Dendritic cell treated with granulocyte-macrophage colony-stimulating factor and Interleukin-4, amounts not matched to agents 40 ng/mL and 50 ng/mL, for 4 days (primary cell): Measurements from ENCODE around the gene NEK10.

Source experiments
- H3K27ac Mint-ChIP-seq: one replicate; pipeline ENCODE4 v1.8.0; 2022; ENCODE audit warnings: mild to moderate bottlenecking, mixed read lengths
- H3K27me3 Mint-ChIP-seq: one replicate; pipeline ENCODE4 v1.8.0; 2022; ENCODE audit warnings: mild to moderate bottlenecking, mixed read lengths
- H3K36me3 Mint-ChIP-seq: one replicate; pipeline ENCODE4 v1.8.0; 2022; ENCODE audit warnings: low read depth, mixed read lengths
- H3K4me1 Mint-ChIP-seq: one replicate; pipeline ENCODE4 v1.8.0; 2022; ENCODE audit warnings: low read depth, mixed read lengths
- H3K4me3 Mint-ChIP-seq: one replicate; pipeline ENCODE4 v1.8.0; 2022; ENCODE audit warnings: mild to moderate bottlenecking, moderate library complexity, mixed read lengths
- H3K9me3 Mint-ChIP-seq: one replicate; pipeline ENCODE4 v1.8.0; 2022; ENCODE audit warnings: mixed read lengths
- intact Hi-C: fragments of 100-400 bp; cut with micrococcal nuclease; formaldehyde crosslinking; loops from one replicate; pipeline ENCODE4 v1.15.0; 2022

NEK10 gene

DNA sequence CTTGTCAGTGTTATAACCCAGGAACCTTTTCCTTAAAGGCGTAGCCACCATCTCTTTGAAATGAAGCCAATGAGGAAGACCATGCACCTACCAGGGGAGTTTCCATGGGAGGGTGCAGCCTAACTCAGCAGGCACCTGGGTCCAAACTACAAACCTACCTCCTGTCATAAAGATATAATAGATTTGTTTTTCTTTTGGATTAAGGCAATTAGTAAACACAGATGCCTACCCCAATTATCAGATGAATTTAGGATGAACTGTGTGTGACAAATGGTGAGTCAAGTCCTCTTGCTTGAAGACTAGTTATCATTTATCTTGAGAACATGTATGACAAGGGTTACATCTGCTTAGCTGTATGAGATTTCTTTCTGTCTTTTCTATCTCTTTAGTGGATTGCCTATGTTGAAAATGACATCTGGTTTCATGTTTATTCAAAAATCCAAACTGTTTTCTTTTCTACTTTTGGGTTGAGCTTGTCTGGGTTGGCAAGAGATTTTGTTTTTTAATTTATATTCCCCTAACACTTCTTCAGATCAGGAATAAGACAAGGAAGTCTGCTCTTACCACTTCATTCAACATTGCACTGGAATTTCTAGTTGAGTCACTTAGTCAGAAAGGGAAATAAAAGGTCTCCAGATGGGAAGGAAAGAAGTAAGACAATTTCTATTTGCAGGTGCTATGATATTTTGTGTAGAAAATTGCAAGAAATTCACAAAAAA lies 149.9 kb downstream of the NEK10 start:
- no peaks in the 10 kb centered on the region for H3K4me1 Mint-ChIP-seq
- H3K9me3 Mint-ChIP-seq: peaks cover 9% of the 10 kb centered on the region
- no peaks in the 10 kb centered on the region for H3K27me3 Mint-ChIP-seq
- H3K36me3 Mint-ChIP-seq: no peaks in the 10 kb centered on the region
- intact Hi-C loops: no loop called here
- H3K27ac Mint-ChIP-seq: no peak overlapping the region
- H3K4me3 Mint-ChIP-seq: no peak overlapping the region

DNA sequence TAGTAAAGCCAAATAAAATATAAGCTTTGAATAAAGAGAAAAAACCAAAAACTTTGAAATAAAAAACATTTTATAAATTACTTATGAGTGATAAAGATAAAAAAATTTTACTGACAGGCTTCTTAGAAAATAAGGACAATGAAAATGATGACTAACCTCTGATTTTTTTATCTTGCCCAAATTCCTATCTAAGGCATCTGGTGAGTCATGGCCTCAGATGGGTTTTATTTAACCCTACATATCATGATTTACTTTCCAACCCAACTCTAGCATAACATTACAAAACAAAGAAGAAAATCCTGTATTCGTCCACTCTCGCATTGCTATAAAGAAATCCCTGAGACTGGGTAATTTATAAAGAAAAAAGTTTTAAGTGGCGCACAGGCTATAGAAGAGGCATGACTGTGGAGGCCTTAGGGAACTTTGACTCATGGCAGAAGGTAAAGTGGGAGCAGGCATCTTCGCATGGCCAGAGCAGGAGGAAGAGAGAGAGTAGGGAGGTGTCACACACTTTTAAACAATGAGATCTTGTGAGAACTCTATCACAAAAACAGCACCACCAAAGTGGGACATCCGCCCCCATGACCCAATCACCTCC lies 152.1 kb downstream of the NEK10 start:
- Mint-ChIP-seq H3K27me3 (no peaks in the 10 kb centered on the region), H3K27ac (no peak overlapping the region), H3K9me3 (peaks cover 7% of the 10 kb centered on the region), H3K4me1 (no peaks in the 10 kb centered on the region), H3K4me3 (no peak overlapping the region), H3K36me3 (no peaks in the 10 kb centered on the region)
- intact Hi-C loops: no loop called here

DNA sequence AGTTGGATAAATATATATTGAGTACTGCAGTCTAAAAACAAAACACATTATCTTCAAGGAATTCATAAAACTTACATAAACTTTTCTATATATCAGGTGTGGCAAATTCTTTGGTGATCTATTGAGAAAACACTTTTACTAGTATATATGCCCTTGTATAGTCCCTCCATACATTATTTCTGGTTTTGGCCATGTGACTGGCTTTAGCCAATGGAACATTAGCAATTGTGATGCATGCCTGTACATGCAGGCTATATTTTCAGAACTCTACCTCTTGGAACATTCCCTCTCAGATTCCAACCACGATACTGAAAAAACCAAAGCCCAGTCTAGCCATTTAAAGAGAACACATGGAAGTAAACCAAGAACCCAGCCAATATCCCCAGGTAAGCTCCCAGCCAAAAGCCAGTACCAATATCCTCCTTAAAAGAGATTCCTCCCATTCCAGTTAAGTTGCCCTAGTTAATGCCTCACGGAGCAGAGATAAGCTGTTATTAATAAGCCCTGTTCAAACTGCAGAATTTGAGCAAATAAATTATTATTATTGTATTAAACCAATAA lies 152.8 kb downstream of the NEK10 start:
- Mint-ChIP-seq H3K27ac (no peak overlapping the region), H3K4me1 (no peaks in the 10 kb centered on the region), H3K4me3 (no peak overlapping the region), H3K9me3 (peaks cover 7% of the 10 kb centered on the region), H3K36me3 (no peaks in the 10 kb centered on the region), H3K27me3 (no peaks in the 10 kb centered on the region)
- intact Hi-C loops: no loop called here

DNA sequence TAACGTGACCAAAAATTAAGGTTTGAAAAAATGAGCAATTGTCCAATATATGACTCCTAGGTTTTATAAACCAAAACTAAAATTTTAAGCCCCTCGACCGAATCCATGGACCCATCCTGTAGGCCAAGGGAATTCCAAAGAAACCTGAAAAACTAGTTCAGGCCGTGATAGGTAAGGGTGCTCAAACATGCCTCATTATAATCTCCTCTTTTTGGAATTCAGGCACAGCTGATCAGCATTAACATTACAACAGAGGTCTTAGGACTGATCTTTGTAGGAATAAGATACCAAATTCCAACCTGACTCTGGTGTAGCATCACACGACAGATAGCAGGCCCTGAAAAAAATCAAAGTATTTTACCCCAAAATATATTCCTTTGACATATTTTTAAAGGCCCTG lies 155.7 kb downstream of the NEK10 start:
- H3K4me1 Mint-ChIP-seq: no peaks in the 10 kb centered on the region
- no peak overlapping the region for H3K4me3 Mint-ChIP-seq
- no peaks in the 10 kb centered on the region for H3K27me3 Mint-ChIP-seq
- H3K27ac Mint-ChIP-seq: no peak overlapping the region
- H3K9me3 Mint-ChIP-seq: peaks cover 7% of the 10 kb centered on the region
- no peaks in the 10 kb centered on the region for H3K36me3 Mint-ChIP-seq
- intact Hi-C loops: no loop called here

DNA sequence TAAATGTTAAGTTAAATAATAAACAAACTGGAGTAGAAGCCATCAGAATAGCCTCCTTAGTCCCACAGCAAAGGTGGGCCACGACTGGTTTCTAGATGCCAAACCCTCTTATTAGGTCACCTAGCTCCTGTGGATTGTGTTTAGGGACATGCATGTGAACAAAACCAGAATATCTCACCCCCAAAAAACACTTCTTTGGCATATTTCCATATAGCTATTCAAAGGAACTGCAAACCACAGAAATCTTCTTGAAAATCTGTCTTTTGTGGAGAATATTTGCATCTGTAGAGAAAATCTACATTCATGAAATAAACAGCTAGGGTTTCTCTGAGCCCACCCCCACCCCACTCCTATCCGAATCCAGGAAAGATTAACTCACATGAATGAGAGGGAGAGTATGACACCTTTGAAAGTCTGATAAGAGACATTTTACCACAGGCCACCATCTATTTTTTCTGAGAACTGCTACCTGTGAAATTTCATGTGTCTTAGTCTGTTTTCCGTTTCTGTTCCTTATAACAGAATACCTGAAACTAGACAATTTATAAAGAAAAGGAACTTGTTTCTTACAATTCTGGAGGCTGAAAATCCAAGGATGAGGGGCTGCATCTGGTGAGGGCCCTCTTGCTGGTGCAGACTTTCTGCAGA lies 159.4 kb downstream of the NEK10 start:
- H3K36me3 Mint-ChIP-seq: no peaks in the 10 kb centered on the region
- peaks cover 5% of the 10 kb centered on the region for H3K9me3 Mint-ChIP-seq

DNA sequence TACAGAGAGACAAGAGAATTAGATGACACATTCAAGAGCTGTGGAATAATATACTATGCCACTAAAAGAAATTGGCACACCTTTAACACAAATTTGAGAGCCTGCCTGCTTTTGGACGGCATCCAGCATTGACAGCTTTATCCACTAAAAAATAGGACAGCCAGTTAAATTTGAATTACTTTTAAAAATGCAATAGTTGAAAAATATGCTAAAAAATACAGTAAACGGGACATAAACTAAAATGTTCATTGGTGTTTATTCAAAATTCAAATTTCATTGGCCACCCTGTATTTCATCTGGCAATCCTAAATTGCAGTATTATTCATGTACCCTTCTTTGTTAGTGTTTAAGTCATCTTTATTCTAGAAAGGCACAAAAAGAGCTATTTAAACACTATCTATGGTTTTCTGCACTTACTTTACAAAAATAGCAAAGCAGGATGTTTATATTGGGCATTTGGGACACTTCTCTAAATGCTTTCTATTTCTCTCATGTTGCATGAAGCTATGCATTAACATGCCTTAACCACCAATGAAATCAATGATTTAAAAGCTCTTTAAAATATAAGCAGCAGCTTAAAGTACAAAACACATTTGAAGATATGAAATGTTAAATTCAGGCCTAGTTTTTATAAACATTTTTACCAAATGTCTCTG lies 160.1 kb downstream of the NEK10 start:
- H3K36me3 Mint-ChIP-seq: no peaks in the 10 kb centered on the region
- H3K9me3 Mint-ChIP-seq: no peaks in the 10 kb centered on the region
- no peaks in the 10 kb centered on the region for H3K4me1 Mint-ChIP-seq
- H3K4me3 Mint-ChIP-seq: no peak overlapping the region
- H3K27ac Mint-ChIP-seq: no peak overlapping the region
- H3K27me3 Mint-ChIP-seq: no peaks in the 10 kb centered on the region
- intact Hi-C loops: no loop called here

More for the DNA sequence above, 159.4 kb downstream of the NEK10 start:
- H3K27me3 Mint-ChIP-seq: no peaks in the 10 kb centered on the region
- no peak overlapping the region for H3K4me3 Mint-ChIP-seq
- no peak overlapping the region for H3K27ac Mint-ChIP-seq
- H3K4me1 Mint-ChIP-seq: no peaks in the 10 kb centered on the region
- intact Hi-C loops: no loop called here

DNA sequence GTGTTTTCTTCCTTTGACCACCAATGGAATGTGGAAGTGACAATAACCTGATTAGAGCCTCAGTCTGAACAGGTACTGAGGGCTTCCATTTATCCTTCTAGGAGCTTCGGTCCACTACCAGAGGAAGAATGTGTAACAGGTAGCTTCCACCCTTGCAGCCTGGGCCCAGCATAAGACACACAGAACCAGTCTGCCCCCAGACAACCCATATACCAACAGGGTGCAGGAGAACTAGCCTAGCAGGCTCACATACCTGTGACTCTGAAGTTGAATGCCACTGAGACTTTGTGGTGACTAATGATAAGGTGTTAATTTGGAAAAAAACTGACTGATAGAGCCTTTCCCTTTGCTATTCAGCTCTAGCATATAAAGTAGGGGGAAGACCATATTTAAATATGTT lies 166.2 kb downstream of the NEK10 start:
- H3K36me3 Mint-ChIP-seq: no peaks in the 10 kb centered on the region
- H3K4me3 Mint-ChIP-seq: no peak overlapping the region
- no peak overlapping the region for H3K27ac Mint-ChIP-seq
- intact Hi-C loops: no loop called here
- no peaks in the 10 kb centered on the region for H3K27me3 Mint-ChIP-seq
- no peaks in the 10 kb centered on the region for H3K4me1 Mint-ChIP-seq
- no peaks in the 10 kb centered on the region for H3K9me3 Mint-ChIP-seq

DNA sequence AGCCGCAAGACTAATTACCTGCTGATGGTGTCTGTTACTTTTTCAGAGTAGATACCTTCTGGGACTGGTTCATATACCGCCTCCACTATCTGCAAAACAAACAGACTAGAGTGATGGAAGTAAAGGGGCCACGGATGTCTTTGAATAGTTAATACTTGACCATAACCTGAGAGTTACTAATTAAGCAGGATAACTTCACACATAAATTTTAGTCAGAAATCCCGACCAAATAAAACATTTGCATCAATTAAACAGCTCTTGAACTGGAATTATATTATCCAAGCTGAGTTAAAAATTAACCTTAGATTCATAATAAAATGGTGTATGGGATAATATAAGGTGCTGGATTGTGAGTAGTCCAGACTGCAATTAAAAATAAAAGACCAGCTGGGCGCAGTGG lies 167.7 kb downstream of the NEK10 start:
- intact Hi-C loops: no loop called here
- H3K36me3 Mint-ChIP-seq: no peaks in the 10 kb centered on the region
- no peak overlapping the region for H3K4me3 Mint-ChIP-seq
- no peaks in the 10 kb centered on the region for H3K4me1 Mint-ChIP-seq
- H3K27ac Mint-ChIP-seq: no peak overlapping the region
- no peaks in the 10 kb centered on the region for H3K27me3 Mint-ChIP-seq
- no peaks in the 10 kb centered on the region for H3K9me3 Mint-ChIP-seq

DNA sequence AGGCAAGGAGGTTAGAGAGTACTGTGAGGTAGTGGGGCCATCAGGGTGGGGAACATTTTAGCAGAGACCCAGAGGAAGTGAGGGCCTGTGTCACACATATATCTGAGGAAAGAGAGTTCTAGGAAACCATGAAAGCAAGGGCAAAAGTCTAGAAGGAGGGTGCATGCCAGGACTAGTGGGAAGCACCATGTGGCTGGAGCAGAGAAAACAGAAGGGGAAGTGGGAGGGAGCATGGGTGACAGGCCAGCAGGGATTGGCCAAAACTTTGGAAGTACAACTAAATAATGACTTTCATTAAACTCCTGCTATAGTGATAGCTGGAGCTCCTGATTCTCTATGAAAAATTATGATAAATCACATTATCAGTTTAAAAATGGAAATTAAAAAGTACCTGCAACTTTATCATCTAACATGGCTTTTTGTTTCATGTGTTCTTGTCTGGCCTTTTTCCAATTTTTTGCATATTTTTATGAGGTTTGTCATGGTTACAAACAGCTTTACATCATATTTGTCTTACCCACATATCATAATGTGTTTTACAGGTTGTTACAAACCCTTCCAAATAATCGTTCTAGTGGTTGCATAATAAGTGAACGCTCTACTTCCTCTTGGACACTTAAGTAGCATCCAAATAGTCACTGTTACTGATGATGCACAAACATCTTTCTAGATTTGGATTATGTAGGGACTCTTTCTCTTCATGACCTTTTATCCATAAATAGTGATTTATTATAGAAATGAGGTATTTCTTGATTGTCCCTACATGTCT lies 168.3 kb downstream of the NEK10 start:
- no peak overlapping the region for H3K27ac Mint-ChIP-seq
- no peaks in the 10 kb centered on the region for H3K36me3 Mint-ChIP-seq
- intact Hi-C loops: no loop called here
- H3K9me3 Mint-ChIP-seq: no peaks in the 10 kb centered on the region
- H3K27me3 Mint-ChIP-seq: no peaks in the 10 kb centered on the region
- H3K4me1 Mint-ChIP-seq: no peaks in the 10 kb centered on the region
- H3K4me3 Mint-ChIP-seq: no peak overlapping the region

DNA sequence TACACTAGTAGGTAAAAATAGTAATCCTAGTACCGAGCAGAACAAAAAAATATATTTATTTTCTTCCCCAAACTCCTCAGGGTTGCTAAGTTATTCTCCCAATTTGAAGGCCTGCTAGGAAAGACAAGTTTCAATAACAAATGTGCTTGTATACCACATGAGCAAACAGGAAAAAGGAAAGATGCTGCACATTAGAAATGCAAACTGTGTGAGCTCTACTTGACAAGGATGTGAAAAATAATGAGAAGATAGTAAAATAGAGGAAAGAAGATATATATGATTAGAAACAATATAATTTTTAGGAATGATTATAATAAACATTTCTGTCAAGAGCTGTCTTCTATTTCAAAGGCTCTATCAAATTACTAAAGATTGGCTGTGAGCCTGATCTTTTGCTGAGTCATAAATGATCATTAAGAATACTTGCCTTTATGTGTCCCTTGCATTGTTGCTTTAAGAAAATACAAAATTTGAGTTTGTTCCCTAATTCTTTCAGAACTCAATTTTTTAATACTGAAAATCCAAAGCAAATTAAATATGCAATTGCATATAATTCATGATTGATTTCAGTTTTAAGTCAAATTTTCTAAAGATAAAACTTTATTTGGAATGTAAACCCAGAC lies 174.2 kb downstream of the NEK10 start:
- Mint-ChIP-seq H3K27me3 (no peaks in the 10 kb centered on the region), H3K27ac (no peak overlapping the region), H3K36me3 (no peaks in the 10 kb centered on the region), H3K4me1 (no peaks in the 10 kb centered on the region), H3K4me3 (no peak overlapping the region), H3K9me3 (no peaks in the 10 kb centered on the region)
- intact Hi-C loops: no loop called here

DNA sequence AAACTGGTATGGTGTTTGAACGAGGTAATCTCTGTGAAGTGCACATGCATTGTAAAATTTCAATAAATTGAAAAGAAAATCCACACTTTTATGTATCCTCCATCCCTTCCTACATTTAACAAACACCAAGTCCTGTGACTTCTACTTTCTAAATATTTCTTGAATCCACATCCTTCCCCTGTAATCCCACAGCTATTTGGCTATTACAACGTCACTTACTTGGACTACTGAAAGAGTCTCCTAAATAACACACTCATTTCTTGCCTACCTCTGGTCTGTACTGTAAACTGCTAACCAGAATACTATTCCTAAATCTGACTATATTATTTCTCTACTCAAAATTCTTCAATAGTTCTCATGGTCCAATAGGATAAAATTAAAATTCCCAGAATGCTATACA lies 176.1 kb downstream of the NEK10 start:
- Mint-ChIP-seq H3K9me3 (no peaks in the 10 kb centered on the region), H3K27me3 (no peaks in the 10 kb centered on the region), H3K4me3 (no peak overlapping the region), H3K36me3 (no peaks in the 10 kb centered on the region), H3K4me1 (no peaks in the 10 kb centered on the region), H3K27ac (no peak overlapping the region)
- intact Hi-C loops: no loop called here

DNA sequence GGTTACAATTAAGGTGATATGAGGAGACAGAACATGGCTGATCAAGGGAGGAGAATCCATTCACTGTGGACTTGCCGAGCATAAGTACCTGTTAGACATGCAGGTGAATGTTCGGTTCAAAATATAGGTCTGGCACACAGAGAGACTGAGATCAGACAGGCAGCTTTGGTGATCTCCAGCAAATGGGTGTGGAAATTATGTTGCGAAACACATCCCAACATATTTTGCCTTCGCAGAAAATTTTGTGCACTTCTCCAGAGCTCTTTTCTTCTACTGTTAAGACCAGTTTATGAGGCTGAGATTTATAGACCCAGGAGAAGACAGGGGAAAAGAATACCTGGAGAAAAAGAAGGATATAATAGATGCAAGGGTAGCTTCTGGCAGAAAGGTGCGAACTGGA lies 183.2 kb downstream of the NEK10 start:
- H3K9me3 Mint-ChIP-seq: no peaks in the 10 kb centered on the region
- no peak overlapping the region for H3K27ac Mint-ChIP-seq
- no peaks in the 10 kb centered on the region for H3K36me3 Mint-ChIP-seq
- H3K4me3 Mint-ChIP-seq: no peak overlapping the region
- no peaks in the 10 kb centered on the region for H3K4me1 Mint-ChIP-seq
- intact Hi-C loops: no loop called here
- H3K27me3 Mint-ChIP-seq: no peaks in the 10 kb centered on the region

DNA sequence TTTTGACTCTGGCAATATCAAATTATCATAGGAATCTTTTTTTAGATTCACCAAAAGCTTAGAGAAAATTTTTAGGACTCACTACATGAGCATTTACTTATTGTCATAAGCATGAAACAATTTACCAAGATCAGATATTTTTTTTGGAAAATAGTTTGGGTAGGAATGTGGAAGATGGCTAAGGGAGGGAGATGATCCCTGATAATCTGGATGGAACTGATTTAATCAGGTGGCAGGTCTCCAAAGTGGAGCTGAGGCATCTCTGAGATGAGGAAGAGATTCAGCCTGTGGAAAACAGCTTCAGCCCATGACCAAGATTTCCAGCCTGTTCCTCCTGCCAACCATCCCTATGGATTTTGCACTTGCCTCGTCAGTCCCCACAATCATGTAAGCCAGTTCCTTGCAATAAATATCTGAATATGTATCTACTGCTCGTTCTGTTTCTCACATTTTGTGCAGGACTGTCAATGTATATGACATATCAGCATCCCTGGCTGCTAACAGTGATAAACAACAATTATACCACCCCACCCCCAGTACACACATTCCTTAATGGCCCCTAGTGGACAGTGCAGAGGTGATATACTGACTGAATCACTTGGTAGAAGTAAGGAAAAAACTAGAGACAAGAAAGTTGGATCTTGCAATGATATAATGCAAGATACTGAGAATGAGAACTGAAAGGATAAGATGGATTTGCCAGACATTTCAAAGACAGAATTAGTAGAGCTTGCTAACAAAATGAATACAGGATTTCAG lies 183.8 kb downstream of the NEK10 start:
- no peaks in the 10 kb centered on the region for H3K27me3 Mint-ChIP-seq
- H3K4me1 Mint-ChIP-seq: no peaks in the 10 kb centered on the region
- intact Hi-C loops: no loop called here
- H3K36me3 Mint-ChIP-seq: no peaks in the 10 kb centered on the region
- H3K27ac Mint-ChIP-seq: no peak overlapping the region
- no peak overlapping the region for H3K4me3 Mint-ChIP-seq
- H3K9me3 Mint-ChIP-seq: no peaks in the 10 kb centered on the region
